Measurements from ENCODE around the gene MAGEF1. TPM values are rescaled to one million over a fixed set of nuclear protein-coding genes. Genes with fewer than 3 reads are reported as not detected.

Gene MAGEF1
- total and polyA plus RNA-seq, 2 of the 8 experiments (the other 6 are each of a cell fraction or from before 2014, with no cell fraction given): 26.5 to 56.7 TPM

DNA sequence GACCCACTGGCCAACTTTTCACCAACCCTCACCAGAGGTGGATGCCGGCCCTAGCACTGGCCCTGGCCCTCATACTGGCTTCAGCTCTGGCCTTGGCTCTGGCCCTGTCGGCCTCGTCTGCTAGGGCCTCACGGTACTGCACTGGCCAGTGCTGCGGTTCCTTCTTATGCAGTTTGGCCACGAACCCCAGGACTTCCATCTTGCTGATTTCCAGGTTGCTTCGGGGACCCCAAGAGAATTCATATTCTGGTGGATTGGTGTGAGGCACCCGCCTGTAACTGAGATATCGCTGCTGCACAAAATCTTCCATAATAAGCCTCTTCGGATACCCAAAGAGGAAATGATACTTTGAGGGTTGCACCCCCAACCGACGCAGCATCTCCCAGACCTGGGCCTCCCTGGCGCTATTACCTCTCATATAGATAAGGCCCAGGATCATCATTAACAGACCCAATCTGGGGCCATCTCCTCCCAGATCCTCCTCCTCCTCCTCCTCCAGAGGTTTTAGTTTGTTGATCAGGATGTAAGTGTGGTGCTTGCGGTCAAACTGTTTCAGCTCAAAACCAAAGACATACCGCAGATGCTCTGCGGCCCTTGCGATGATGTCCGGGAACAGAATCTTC lies 883 bp downstream of the MAGEF1 start:
- Histone ChIP-seq H3K79me1 (ENCODE audit: low read depth, low read length) (peaks cover 2% of the 10 kb centered on the region; the same call in 1 of the 2 replicates), H3K23me2 (ENCODE audit: low read depth, low read length) (peaks cover 15% of the 10 kb centered on the region), H4K5ac (ENCODE audit: insufficient read length, low read depth, low read length) (peak overlapping the region; percentile 99), H3K14ac (ENCODE audit: insufficient read length) (no peak overlapping the region), H3K4me2 (ENCODE audit: insufficient read depth in 1 of 2, low read depth in 2 of 2, low read length in 2 of 2) (peak overlapping the region; percentile 78 to 99), H3K4me1 (replicated peaks in 1 of 4; ENCODE audit: control insufficient read depth in 3 of 4, insufficient read depth in 4 of 4, low read length in 3 of 4) (peaks cover 0 to 6% (median 1%) of the 10 kb centered on the region in 4 experiments; a peak in 5 of 7 replicates), H3K18ac (ENCODE audit: extremely low read depth, low read length) (peak overlapping the region; percentile 99), H2BK120ac (replicated peaks; ENCODE audit: low read depth, low read length) (peak overlapping the region; percentile 13), H3K23ac (ENCODE audit: insufficient read length) (no peak overlapping the region), H3K4me3 (ENCODE audit: extremely low read depth in 1 of 4, insufficient read depth in 2 of 4, low read depth in 3 of 4, low read length in 4 of 4) (peak overlapping the region; percentile 86 to 98 (median 90)), H4K8ac (ENCODE audit: extremely low read depth, insufficient read depth, low read length) (peak overlapping the region; percentile 100), H2AK5ac (ENCODE audit: low read depth, low read length) (peak overlapping the region; percentile 33; the same call in 1 of the 2 replicates), H3K9me3 (ENCODE audit: insufficient read depth in 2 of 2, low read depth in 1 of 2, low read length in 1 of 2) (peaks cover 7 to 10% of the 10 kb centered on the region in 2 experiments; a peak in 2 of 4 replicates), H3K4ac (replicated peaks; ENCODE audit: insufficient read length, low read depth, low read length) (peak overlapping the region; percentile 65), H3K9ac (replicated peaks in 1 of 4; ENCODE audit: extremely low read depth in 1 of 4, low read depth in 3 of 4, low read length in 3 of 4) (peak overlapping the region; percentile 95 to 98 (median 97)), H2AFZ (ENCODE audit: low read length) (no peak overlapping the region), H2BK20ac (ENCODE audit: low read length) (peak overlapping the region; percentile 10; the same call in 1 of the 2 replicates), H3K36me3 (ENCODE audit: control insufficient read depth in 2 of 4, insufficient read depth in 4 of 4, low read length in 3 of 4) (peaks cover 0 to 10% (median 4%) of the 10 kb centered on the region in 4 experiments; a peak in 3 of 8 replicates), H3K27me3 (replicated peaks in 1 of 4; ENCODE audit: control insufficient read depth in 3 of 4, extremely low read depth in 1 of 4, insufficient read depth in 3 of 4, low read length in 3 of 4) (no peaks in the 10 kb centered on the region), H3K27ac (ENCODE audit: low read depth, low read length) (peak overlapping the region; percentile 97), H2BK12ac (ENCODE audit: low read depth, low read length) (0 out of 2 replicates have a peak overlapping the region, but pooled peaks have one; percentile 61), H2BK15ac (ENCODE audit: low read length) (peak overlapping the region; percentile 77; the same call in 1 of the 2 replicates), H2BK5ac (ENCODE audit: low read depth, low read length) (peak overlapping the region; percentile 97), H3K79me2 (ENCODE audit: control insufficient read depth in 1 of 2, insufficient read depth in 2 of 2, low read length in 2 of 2) (peaks cover 3 to 24% of the 10 kb centered on the region in 2 experiments; a peak in 2 of 4 replicates), H4K91ac (replicated peaks; ENCODE audit: insufficient read length, low read length) (peak overlapping the region; percentile 31), H3K56ac (replicated peaks; ENCODE audit: insufficient read length, low read depth, low read length) (peak overlapping the region; percentile 30), H4K20me1 (replicated peaks in 1 of 2; ENCODE audit: control insufficient read depth in 1 of 2, insufficient read depth in 2 of 2, low read length in 2 of 2) (no peaks in the 10 kb centered on the region)
- TF ChIP-seq RNF2 (IDR thresholded peaks at IDR 0.05; ENCODE audit: borderline replicate concordance, low read depth, low read length, missing control alignments, poor library complexity, severe bottlenecking) (no peak), POU5F1 (IDR thresholded peaks at IDR 0.05; ENCODE audit: low read depth, low read length) (no peak), BCL11A (IDR thresholded peaks at IDR 0.05; ENCODE audit: low read depth in 2 of 2, low read length in 2 of 2) (no peak)
- ChIA-PET CTCF (ENCODE audit: partially characterized antibody) (interaction anchor here (0.8 to 2.5 kb wide), 9 partner anchors 14 to 150 kb away, joined by 3 to 10 read pairs (median 5); partner anchors contain the start of gene EPHB3), POLR2A (ENCODE audit: partially characterized antibody) (interaction anchor here (0.6 to 3.3 kb wide), 37 partner anchors 8 to 154 kb away, joined by 3 to 21 read pairs (median 5); partner anchors contain the start of gene EPHB3)
- DNase-seq (ENCODE audit: low read depth in 1 of 2, low spot score in 2 of 2): peak in 1 of 2 experiments; percentile 45
- WGBS, 2 experiments (ENCODE audit: extremely low coverage in 1 of 2, insufficient coverage in 1 of 2, insufficient read length in 1 of 2, insufficient replicate concordance in 2 of 2, low coverage in 1 of 2, low lambda C conversion rate in 2 of 2, missing lambda C conversion rate in 1 of 2): 28% methylated on average over 18 of the region's 18 CpGs; no CpG with 5 or more reads in 1 of the 2 experiments
- no peak for FAIRE-seq
